ENCODE results near the gene LRBA.

LRBA gene

GRCh38 chr4:150805183-150806025 lies 209.7 kb downstream of the LRBA start:
- DNase-seq (ENCODE audit: low read depth in 2 of 2), result no peak

GRCh38 chr4:150801833-150802232 lies 213.3 kb downstream of the LRBA start:
- no peak for DNase-seq (ENCODE audit: low read depth in 2 of 2)

GRCh38 chr4:150799207-150799606 lies 215.9 kb downstream of the LRBA start:
- no peak for DNase-seq (ENCODE audit: low read depth in 2 of 2)

- DNase-seq (ENCODE audit: low read depth in 2 of 2), result no peak
Measured at GRCh38 chr4:150794706-150795105, 220.4 kb downstream of the LRBA start.

- DNase-seq (ENCODE audit: low read depth in 2 of 2), result no peak
Measured at GRCh38 chr4:150789864-150790263, 225.2 kb downstream of the LRBA start.

- DNase-seq (ENCODE audit: low read depth in 2 of 2), result no peak
Measured at GRCh38 chr4:150784939-150785338, 230.1 kb downstream of the LRBA start.

GRCh38 chr4:150784305-150784704 lies 230.8 kb downstream of the LRBA start:
- DNase-seq (ENCODE audit: low read depth in 2 of 2), result no peak

GRCh38 chr4:150782921-150783320 lies 232.2 kb downstream of the LRBA start:
- no peak for DNase-seq (ENCODE audit: low read depth in 2 of 2)

- no peak for DNase-seq (ENCODE audit: low read depth in 2 of 2)
Measured at GRCh38 chr4:150782311-150782710, 232.8 kb downstream of the LRBA start.

- DNase-seq (ENCODE audit: low read depth in 2 of 2), result no peak
Measured at GRCh38 chr4:150781191-150781590, 233.9 kb downstream of the LRBA start.

GRCh38 chr4:150779707-150780106 lies 235.4 kb downstream of the LRBA start:
- DNase-seq (ENCODE audit: low read depth in 2 of 2), result no peak

GRCh38 chr4:150773729-150774449 lies 241.2 kb downstream of the LRBA start:
- DNase-seq (ENCODE audit: low read depth in 2 of 2), result no peak

GRCh38 chr4:150773032-150773431 lies 242.1 kb downstream of the LRBA start:
- DNase-seq (ENCODE audit: low read depth in 2 of 2), result no peak

GRCh38 chr4:150771382-150771781 lies 243.7 kb downstream of the LRBA start:
- DNase-seq (ENCODE audit: low read depth in 2 of 2), result no peak

GRCh38 chr4:150769845-150770244 lies 245.2 kb downstream of the LRBA start:
- DNase-seq (ENCODE audit: low read depth in 2 of 2), result no peak

- DNase-seq (ENCODE audit: low read depth in 2 of 2), result no peak
Measured at GRCh38 chr4:150769248-150769647, 245.8 kb downstream of the LRBA start.

- no peak for DNase-seq (ENCODE audit: low read depth in 2 of 2)
Measured at GRCh38 chr4:150768497-150768896, 246.6 kb downstream of the LRBA start.

- DNase-seq (ENCODE audit: low read depth in 2 of 2), result no peak
Measured at GRCh38 chr4:150765216-150765615, 249.9 kb downstream of the LRBA start.

- no peak for DNase-seq (ENCODE audit: low read depth in 2 of 2)
Measured at GRCh38 chr4:150751648-150752047, 263.4 kb downstream of the LRBA start.

GRCh38 chr4:150750824-150751223 lies 264.3 kb downstream of the LRBA start:
- DNase-seq (ENCODE audit: low read depth in 2 of 2), result no peak

- no peak for DNase-seq (ENCODE audit: low read depth in 2 of 2)
Measured at GRCh38 chr4:150746156-150746555, 268.9 kb downstream of the LRBA start.

GRCh38 chr4:150744570-150744969 lies 270.5 kb downstream of the LRBA start:
- no peak for DNase-seq (ENCODE audit: low read depth in 2 of 2)

Data from stimulated activated CD8-positive, alpha-beta memory T cell treated with anti-CD3 and anti-CD28 coated beads, Interleukin-7, amount 100 ng/mL, for 4 hours (primary cell).